Thoracic aorta (tissue), 2 donors: Measurements from ENCODE around the gene DYRK4. TPM values are rescaled to one million over a fixed set of nuclear protein-coding genes. Genes with fewer than 3 reads are reported as not detected.

Experiments used
- ATAC-seq: fragments of 150-250 bp; one replicate; pipeline ENCODE4 v1.8.0; 2017; ENCODE audit warnings: low read depth; ENCODE audit not compliant: insufficient number of reproducible peaks, low FRiP score
- DNase-seq: peaks from one replicate; pipeline ENCODE4 v3.0.0-alpha.2; 2020; ENCODE audit warnings: low spot score
- H3K27ac ChIP-seq, 2 donors: fragments of 200-600 bp; sonication (generic); 1 replicate in 1 of 2; 2 replicates in 1 of 2; pipeline ENCODE4 v1.5.1; 2016; ENCODE audit warnings: mild to moderate bottlenecking in 2 of 2, moderate library complexity in 2 of 2
- H3K27me3 ChIP-seq: fragments of 200-600 bp; sonication (generic); replicated peaks from 2 replicates; pipeline ENCODE4 v1.6.0; 2016; ENCODE audit warnings: mild to moderate bottlenecking; ENCODE audit not compliant: insufficient read depth
- H3K36me3 ChIP-seq: fragments of 200-600 bp; sonication (generic); one replicate; pipeline ENCODE4 v1.5.1; 2016
- H3K4me1 ChIP-seq, 2 donors: fragments of 200-600 bp; sonication (generic); 1 replicate in 1 of 2; 2 replicates in 1 of 2; pipeline versions ENCODE4 v1.5.1 to v1.6.0; 2016; ENCODE audit warnings: low read depth in 2 of 2, mild to moderate bottlenecking in 1 of 2; ENCODE audit not compliant: control insufficient read depth in 1 of 2
- H3K4me3 ChIP-seq: fragments of 200-600 bp; sonication (generic); 2 replicates; pipeline ENCODE4 v1.5.1; 2016; ENCODE audit warnings: mild to moderate bottlenecking
- H3K9me3 ChIP-seq: fragments of 200-600 bp; sonication (generic); 2 replicates; pipeline ENCODE4 v1.5.1; 2016
- CTCF ChIP-seq: fragments of 200-600 bp; sonication (generic); IDR thresholded peaks from one replicate; pipeline ENCODE4 v1.5.1; 2019; ENCODE audit warnings: antibody characterized with exemption
- total RNA-seq, 2 donors: library from RNA; depleted of rRNA; stranded (reverse); fragments of >200 nt; gene quantifications; one replicate each; pipeline versions ENCODE4 v1.1.0 to v1.2.3, GENCODE V29; 2016

DYRK4 gene
- total RNA-seq, 2 donors from 2014 or later, result 30.5 to 38.2 TPM

DNA sequence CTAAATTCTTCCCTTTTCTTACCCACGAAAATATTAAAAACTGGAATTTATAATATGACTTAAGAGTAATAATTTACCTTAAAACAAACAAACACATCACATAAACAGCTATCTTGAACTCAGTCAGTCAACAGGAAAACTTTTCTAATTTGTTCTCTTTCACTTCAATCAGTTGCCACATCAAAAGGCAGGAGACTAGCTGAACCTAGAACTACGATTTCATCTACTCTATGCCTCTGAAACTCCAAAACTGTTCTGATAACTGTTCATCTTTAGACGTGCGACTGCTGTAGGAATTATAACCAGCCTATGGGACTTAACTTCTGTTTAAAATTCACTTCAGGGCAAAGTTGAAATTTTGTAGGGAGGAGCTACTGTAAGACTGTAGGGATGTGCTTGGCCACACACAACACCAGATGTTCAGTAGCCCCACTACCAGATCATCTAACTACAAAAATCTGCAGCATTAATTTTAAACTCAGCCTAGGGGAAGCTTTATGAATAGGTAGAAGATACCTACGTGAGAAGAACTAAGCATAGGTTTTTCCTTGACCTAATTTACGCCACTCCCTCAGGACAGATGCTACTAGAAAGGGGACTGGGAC lies 30.9 kb upstream of the DYRK4 start:
- no peaks in the 10 kb centered on the region for H3K9me3 ChIP-seq
- ATAC-seq (no peak), DNase-seq (no peak)
- H3K36me3 ChIP-seq, result peaks cover 9% of the 10 kb centered on the region
- no peak overlapping the region for H3K27ac ChIP-seq
- no peak overlapping the region for H3K4me3 ChIP-seq
- TF ChIP-seq CTCF, result no peak
- H3K4me1 ChIP-seq, result no peaks in the 10 kb centered on the region
- H3K27me3 ChIP-seq, result no peaks in the 10 kb centered on the region

DNA sequence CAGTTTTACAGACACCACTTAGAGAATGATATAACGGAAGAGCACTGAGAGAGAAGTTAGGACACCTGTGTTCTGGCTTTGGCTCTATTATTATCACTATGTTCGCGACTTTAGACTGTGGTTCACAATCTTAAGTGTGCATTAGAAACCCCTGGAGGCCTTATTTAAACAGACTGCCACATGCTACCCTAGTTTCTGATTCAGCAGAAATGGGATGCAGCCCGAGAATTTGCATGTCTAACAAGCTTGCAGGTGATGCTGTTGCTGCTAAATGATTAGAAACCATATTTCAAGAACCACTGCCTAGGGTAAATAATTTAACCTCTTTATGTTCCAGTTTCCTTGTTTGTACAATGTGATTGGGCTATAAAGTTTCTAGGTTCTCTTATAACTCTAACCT lies 26.9 kb upstream of the DYRK4 start:
- Histone ChIP-seq H3K9me3 (no peaks in the 10 kb centered on the region), H3K4me1 (peaks cover 7 to 18% of the 10 kb centered on the region in 2 donors), H3K27me3 (no peaks in the 10 kb centered on the region), H3K4me3 (no peak overlapping the region), H3K36me3 (peaks cover 9% of the 10 kb centered on the region), H3K27ac (no peak overlapping the region)
- ATAC-seq (no peak), DNase-seq (no peak)
- no peak for TF ChIP-seq CTCF

GRCh38 chr12:4535871-4536270 lies 26.1 kb upstream of the DYRK4 start:
- no peak for TF ChIP-seq CTCF
- no peak for DNase-seq
- ATAC-seq, result no peak
- Histone ChIP-seq H3K9me3 (no peaks in the 10 kb centered on the region), H3K4me3 (no peak overlapping the region), H3K36me3 (peaks cover 9% of the 10 kb centered on the region), H3K27ac (no peak overlapping the region), H3K27me3 (no peaks in the 10 kb centered on the region), H3K4me1 (peaks cover 7 to 18% of the 10 kb centered on the region in 2 donors)

DNA sequence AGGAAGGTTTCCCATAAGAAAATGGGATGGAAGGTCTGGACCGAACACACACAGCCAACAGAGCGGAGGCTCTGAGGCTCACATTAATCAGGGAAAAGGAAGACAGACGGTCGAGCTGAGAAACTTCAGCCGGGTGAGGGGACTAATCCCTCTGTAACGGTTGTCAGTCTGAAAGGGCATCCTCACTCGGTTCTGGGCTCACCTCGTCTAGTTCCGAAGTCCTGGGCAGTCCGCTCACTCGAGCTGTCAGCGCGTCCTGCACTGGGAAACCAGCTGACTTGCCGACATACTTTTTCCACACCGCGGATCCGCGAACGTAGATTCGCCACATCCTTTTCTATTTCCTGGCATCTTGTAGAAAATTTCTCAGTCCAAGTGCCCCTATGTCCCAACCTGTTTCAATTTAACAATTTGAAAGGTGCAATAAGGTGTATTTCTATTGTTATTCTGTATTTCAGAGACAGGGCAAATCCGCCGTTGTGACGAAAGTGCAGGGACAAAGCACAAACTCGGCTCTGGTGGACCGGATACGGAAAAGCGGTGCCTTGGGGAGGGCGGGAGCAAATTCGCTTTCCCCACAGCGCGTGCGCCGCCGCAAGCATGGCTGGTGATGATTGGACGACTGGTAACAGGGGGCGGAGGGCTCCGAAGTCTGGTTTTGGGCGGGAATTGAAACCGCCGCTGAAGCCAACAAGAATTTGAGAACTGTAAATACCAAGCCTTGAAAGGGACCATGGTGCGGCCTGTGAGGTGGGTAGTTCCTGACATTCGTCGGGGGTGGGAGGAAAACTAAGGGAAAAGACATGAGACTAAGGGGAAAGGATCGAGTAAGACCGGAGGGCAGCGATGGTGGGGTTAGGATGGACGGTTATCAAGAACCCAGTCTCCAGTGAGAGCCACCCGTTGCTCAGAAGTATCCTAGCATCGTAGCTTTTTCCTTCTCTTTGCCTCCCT lies 23.5 kb upstream of the DYRK4 start, which contains the start of gene RAD51AP1:
TSS of gene RAD51AP1 (plus strand) at position 684 of the 954 bp plus-strand sequence. CDS start at position 734, 50 bp downstream.
- TF ChIP-seq CTCF, result no peak
- H3K36me3 ChIP-seq, result peaks cover under 1% of the 10 kb centered on the region
- peaks cover 7 to 18% of the 10 kb centered on the region in 2 donors for H3K4me1 ChIP-seq

More for the DNA sequence above, 23.5 kb upstream of the DYRK4 start, which contains the start of gene RAD51AP1:
- Histone ChIP-seq H3K4me3 (peak within 1 kb of the TSS; percentile 91), H3K9me3 (no peaks in the 10 kb centered on the region), H3K27ac (peak within 1 kb of the TSS; percentile 94 to 96), H3K27me3 (no peaks in the 10 kb centered on the region)
- ATAC-seq, result peak; percentile 92
- peak; percentile 73 for DNase-seq
